Hematopoietic multipotent progenitor cell treated with erythropoietin and hydrocortisone succinate and interleukin-3 and kit ligand, for 15 days (in vitro differentiated cells): ENCODE data around the gene BCAP29.

ENCODE experiments used
- DNase-seq: peaks from one replicate; pipeline ENCODE4 v3.0.0-alpha.2; 2015; ENCODE audit warnings: low spot score

BCAP29 gene

GRCh38 chr7:107582875-107583274 lies 2.8 kb downstream of the BCAP29 start:
- no peak for DNase-seq

GRCh38 chr7:107584716-107585115 lies 4.7 kb downstream of the BCAP29 start:
- no peak for DNase-seq

- no peak for DNase-seq
Observed at GRCh38 chr7:107588529-107589130, 8.6 kb downstream of the BCAP29 start.

GRCh38 chr7:107591421-107591820 lies 11.4 kb downstream of the BCAP29 start:
- DNase-seq: no peak

GRCh38 chr7:107592361-107593024 lies 12.4 kb downstream of the BCAP29 start:
- no peak for DNase-seq

GRCh38 chr7:107593025-107593410 lies 13.0 kb downstream of the BCAP29 start:
- no peak for DNase-seq

- no peak for DNase-seq
Observed at GRCh38 chr7:107594961-107595737, 15.1 kb downstream of the BCAP29 start.

- no peak for DNase-seq
Observed at GRCh38 chr7:107596881-107597581, 17.0 kb downstream of the BCAP29 start.

- DNase-seq: no peak
Observed at GRCh38 chr7:107597582-107597916, 17.5 kb downstream of the BCAP29 start.

- no peak for DNase-seq
Observed at GRCh38 chr7:107597953-107598352, 17.9 kb downstream of the BCAP29 start.

GRCh38 chr7:107599262-107599661 lies 19.2 kb downstream of the BCAP29 start:
- DNase-seq: no peak

- no peak for DNase-seq
Observed at GRCh38 chr7:107600816-107601215, 20.8 kb downstream of the BCAP29 start.

- no peak for DNase-seq
Observed at GRCh38 chr7:107605218-107605815, 25.3 kb downstream of the BCAP29 start.

GRCh38 chr7:107606303-107606702 lies 26.3 kb downstream of the BCAP29 start:
- no peak for DNase-seq

GRCh38 chr7:107609811-107610261 lies 29.8 kb downstream of the BCAP29 start:
- no peak for DNase-seq

- DNase-seq: no peak
Observed at GRCh38 chr7:107610323-107610722, 30.3 kb downstream of the BCAP29 start.

GRCh38 chr7:107613439-107613838 lies 33.4 kb downstream of the BCAP29 start:
- DNase-seq: no peak

- DNase-seq: no peak
Observed at GRCh38 chr7:107613948-107614347, 33.9 kb downstream of the BCAP29 start.

GRCh38 chr7:107614425-107614824 lies 34.4 kb downstream of the BCAP29 start:
- no peak for DNase-seq

- DNase-seq: no peak
Observed at GRCh38 chr7:107615910-107616680, 36.0 kb downstream of the BCAP29 start.

GRCh38 chr7:107622429-107622828 lies 42.4 kb downstream of the BCAP29 start:
- DNase-seq: no peak
